ENCODE measurements around the gene VTN. TPM values are rescaled to one million over a fixed set of nuclear protein-coding genes. Genes with fewer than 3 reads are reported as not detected.

Gene VTN
- total RNA-seq, 2 experiments from 2014 or later, result not detected

DNA sequence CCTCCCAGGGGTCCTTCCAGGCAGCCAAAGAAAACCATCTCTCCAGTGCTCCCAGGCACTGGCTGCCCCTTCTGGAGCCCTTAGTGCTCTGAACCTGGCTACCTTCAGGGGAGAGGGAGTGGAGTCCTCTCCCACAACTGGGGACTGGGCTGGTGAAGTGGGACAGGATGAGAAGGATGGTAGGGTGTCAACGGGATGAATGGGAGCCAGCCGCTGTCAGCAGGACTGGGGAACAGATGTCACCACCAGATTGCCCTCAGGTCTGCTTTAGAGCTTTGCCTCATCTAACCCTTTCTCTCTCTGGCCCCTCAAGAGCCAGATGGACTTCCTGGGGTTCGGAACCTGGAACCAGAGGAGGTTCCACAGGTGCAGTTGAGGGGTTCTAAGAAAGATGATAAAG, 4.6 kb downstream of the VTN start:
- no peaks in the 10 kb centered on the region for H3K27me3 Mint-ChIP-seq (ENCODE audit: low read depth)
- CTCF ChIA-PET, result no interaction called here
- H3K27ac Mint-ChIP-seq, result no peak overlapping the region

DNA sequence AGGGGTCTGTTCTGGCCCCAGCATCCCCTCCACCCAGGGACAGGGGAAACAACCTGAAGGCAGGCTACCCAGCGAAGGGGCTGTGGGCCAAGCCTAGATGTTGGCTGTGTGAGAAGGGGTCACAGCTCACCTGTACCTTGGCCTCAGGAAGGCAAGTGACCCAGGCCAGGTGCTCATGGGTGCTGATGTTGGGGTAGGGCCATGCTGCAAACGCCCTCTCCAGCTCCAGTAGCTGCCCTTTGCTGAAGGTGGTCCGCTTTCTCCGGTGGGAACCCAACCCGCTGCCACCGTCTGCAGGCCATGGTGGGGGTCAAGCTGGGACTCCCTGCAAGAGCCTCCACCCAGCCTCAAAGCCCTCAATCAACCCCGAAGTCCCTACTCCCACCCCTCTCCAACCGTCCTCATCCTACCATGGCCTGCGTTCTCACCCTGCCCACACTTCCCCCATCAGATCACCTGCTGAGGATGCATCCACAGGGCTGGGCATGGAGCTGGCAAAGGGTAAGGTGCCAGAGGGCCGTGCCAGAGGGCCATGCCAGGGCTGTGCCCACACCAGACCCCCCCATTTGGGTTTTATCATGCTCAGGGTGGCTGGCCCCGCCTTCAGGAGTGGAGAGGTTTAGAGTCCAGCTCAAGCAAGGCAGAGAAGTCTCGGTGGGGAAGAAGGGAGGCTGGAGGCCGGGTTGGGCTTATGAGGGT, 5.3 kb downstream of the VTN start, which contains the start of gene SEBOX:
Gene SEBOX, minus strand, starts transcription at position 535 of the 699 bp plus-strand sequence. Its CDS starts 48 bp downstream, at position 487.
- Mint-ChIP-seq H3K4me1 (ENCODE audit: low read depth) (no peaks in the 10 kb centered on the region), H3K9me3 (no peaks in the 10 kb centered on the region), H3K4me3 (no peak within 1 kb of the TSS), H3K27ac (no peak within 1 kb of the TSS), H3K36me3 (ENCODE audit: low read depth) (peaks cover 12% of the 10 kb centered on the region), H3K27me3 (ENCODE audit: low read depth) (no peaks in the 10 kb centered on the region)
- no peak for DNase-seq
- CTCF ChIA-PET, result no interaction called here
- intact Hi-C loops (cut with micrococcal nuclease), result no loop called here

More for the DNA sequence above, 4.6 kb downstream of the VTN start:
- peaks cover 12% of the 10 kb centered on the region for H3K36me3 Mint-ChIP-seq (ENCODE audit: low read depth)
- H3K9me3 Mint-ChIP-seq, result no peaks in the 10 kb centered on the region
- no peak overlapping the region for H3K4me3 Mint-ChIP-seq
- no peak for DNase-seq
- no peaks in the 10 kb centered on the region for H3K4me1 Mint-ChIP-seq (ENCODE audit: low read depth)
- intact Hi-C loops (cut with micrococcal nuclease), result no loop called here

DNA sequence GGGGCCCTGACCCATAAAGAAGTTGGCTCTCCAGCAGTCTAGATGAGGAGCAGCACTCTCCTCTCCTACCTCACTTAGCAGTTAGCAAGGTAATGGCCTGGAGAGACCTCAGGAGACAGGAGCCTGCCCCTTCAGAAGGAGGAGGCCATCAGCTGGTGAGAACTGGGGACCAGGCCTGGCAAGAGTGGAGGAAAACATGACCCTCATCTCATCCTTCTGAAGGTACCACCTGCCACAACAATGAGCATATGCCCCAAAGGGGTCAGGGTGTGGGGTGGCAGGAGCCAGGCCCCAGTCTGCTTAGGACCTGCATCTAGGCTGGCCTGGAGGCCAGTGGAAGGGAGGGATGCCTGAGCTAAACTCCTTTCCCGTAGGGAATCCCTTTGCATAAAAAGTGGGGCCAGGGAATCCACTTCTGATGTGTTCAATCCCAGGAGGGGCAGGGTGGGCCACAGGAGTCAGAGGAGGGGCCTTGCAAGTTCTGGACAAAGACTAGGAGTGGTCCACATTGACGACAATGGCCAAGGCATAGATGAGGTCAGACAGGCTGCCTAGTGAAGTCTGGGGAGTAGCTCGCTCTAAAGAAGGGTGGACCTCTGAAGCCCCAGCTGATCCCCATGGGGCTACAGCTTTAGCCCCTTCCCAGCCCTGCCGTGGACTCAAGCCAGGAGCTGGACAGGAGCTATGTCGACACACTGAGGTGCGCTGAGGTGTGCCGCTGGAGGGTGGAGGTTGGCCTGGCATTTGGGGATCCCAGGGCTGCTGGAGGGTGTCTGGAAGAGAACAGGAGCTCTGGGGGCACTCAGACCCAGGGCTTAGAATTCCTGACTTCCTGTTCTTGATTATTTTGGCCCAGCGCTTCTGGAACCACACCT, 6.1 kb downstream of the VTN start:
- Mint-ChIP-seq H3K9me3 (no peaks in the 10 kb centered on the region), H3K36me3 (ENCODE audit: low read depth) (peaks cover 12% of the 10 kb centered on the region), H3K27me3 (ENCODE audit: low read depth) (no peaks in the 10 kb centered on the region), H3K4me3 (no peak overlapping the region), H3K27ac (no peak overlapping the region), H3K4me1 (ENCODE audit: low read depth) (peaks cover 3% of the 10 kb centered on the region)
- intact Hi-C loops (cut with micrococcal nuclease), result no loop called here
- DNase-seq, result no peak
- CTCF ChIA-PET, result no interaction called here

DNA sequence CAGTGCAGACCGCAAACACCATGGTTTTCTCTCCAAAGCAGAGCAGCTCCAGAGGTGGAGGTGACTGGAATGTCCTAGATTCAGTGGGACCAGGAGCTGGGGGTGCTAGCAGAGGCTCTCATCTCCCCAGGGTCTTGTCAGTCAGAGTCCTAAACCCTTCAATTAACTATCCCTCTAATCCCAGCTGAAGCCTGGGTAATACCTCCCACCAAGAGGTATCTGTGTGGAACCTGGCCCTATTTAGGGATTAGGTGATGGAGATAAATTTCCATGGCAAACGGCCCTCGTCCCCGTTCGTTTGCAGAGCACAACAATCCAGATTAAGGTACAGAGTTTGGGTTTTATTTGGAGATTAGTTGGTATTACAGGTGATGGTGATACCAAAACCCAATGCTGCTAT, 6.9 kb downstream of the VTN start:
- Mint-ChIP-seq H3K36me3 (ENCODE audit: low read depth) (peaks cover 12% of the 10 kb centered on the region), H3K27ac (no peak overlapping the region), H3K4me3 (no peak overlapping the region), H3K27me3 (ENCODE audit: low read depth) (no peaks in the 10 kb centered on the region), H3K9me3 (no peaks in the 10 kb centered on the region), H3K4me1 (ENCODE audit: low read depth) (peaks cover 10% of the 10 kb centered on the region)
- CTCF ChIA-PET, result no interaction called here
- no peak for DNase-seq
- intact Hi-C loops (cut with micrococcal nuclease), result no loop called here

DNA sequence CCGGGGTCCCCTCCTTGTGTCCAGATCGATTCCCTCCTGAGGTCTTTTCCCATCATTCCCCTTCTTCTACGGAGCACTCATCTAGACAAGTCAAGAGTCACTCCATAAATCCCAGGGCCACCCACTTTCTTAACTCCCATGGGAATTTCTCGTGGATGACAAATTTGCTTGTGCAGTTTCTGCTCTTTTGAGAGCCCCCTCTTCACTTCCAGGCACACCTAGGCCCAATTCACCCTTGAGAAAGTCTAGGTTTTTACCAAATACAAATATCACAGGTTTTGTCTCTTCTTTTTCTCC, 12.3 kb downstream of the VTN start:
- no peaks in the 10 kb centered on the region for H3K27me3 Mint-ChIP-seq (ENCODE audit: low read depth)
- DNase-seq, result no peak
- peak overlapping the region; percentile 94 for H3K4me3 Mint-ChIP-seq
- CTCF ChIA-PET, result interaction anchor here (1.0 to 2.3 kb wide), 5 partner anchors 11 to 191 kb away, joined by 3 to 6 read pairs (median 4); partner anchors contain the start of genes IFT20 and TNFAIP1
- H3K36me3 Mint-ChIP-seq (ENCODE audit: low read depth), result peaks cover 14% of the 10 kb centered on the region
- peak overlapping the region; percentile 74 for H3K27ac Mint-ChIP-seq
- H3K4me1 Mint-ChIP-seq (ENCODE audit: low read depth), result peaks cover 33% of the 10 kb centered on the region
- H3K9me3 Mint-ChIP-seq, result no peaks in the 10 kb centered on the region
- intact Hi-C loops (cut with micrococcal nuclease), result loop anchor here (1.0 to 5.0 kb wide), 7 partner anchors 13 to 241 kb away; partner anchors contain the start of genes IFT20, SARM1, SLC46A1 and SPAG5

DNA sequence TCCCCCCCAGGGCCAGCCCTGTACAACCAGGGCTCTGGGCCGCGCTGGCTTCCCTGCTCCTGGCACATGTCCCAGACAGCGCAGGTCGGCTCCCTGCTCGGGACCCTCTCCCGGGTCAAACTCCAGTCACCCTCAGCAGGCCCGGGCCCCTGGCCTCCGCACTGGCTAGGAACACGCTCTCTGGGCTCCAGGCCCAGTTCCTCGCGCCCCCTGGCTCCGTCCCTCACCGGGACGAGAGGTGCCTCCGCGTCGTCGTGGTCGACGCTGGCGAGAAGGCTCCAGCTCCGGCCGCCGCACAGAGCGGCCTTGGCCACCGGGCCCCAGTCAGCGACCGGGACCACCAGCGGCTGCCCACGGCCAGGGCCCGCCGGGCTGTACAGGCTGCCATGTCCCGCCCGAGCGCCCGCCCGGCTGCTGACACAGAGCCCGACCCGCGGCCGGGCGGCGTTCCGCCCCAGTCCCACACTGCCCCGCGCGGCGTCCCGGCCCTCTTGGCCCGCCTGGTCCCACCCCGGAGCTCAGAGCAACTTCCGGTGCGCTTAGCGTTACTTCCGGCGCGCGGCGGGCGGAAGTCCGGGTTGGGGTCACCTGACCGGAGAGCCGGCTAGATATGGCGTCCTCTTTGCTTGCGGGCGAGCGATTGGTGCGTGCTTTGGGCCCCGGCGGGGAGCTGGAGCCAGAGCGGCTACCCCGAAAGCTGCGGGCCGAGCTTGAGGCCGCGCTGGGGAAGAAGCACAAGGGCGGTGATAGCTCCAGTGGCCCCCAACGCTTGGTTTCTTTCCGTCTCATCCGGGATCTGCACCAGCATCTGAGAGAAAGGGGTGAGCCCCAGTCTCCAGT, 12.8 kb downstream of the VTN start, which contains the start of gene POLDIP2:
Gene POLDIP2, minus strand, starts transcription at position 467 of the 840 bp plus-strand sequence. Its CDS starts 79 bp downstream, at position 388.
- Mint-ChIP-seq H3K4me3 (peak within 1 kb of the TSS; percentile 94), H3K9me3 (no peaks in the 10 kb centered on the region), H3K4me1 (ENCODE audit: low read depth) (peaks cover 33% of the 10 kb centered on the region), H3K27ac (peak within 1 kb of the TSS; percentile 74), H3K36me3 (ENCODE audit: low read depth) (peaks cover 14% of the 10 kb centered on the region), H3K27me3 (ENCODE audit: low read depth) (no peaks in the 10 kb centered on the region)
- CTCF ChIA-PET, result interaction anchor here (1.0 to 2.3 kb wide), 7 partner anchors 11 to 192 kb away, joined by 3 to 6 read pairs (median 4); partner anchors contain the start of genes IFT20 and TNFAIP1
- DNase-seq, result peak; percentile 97
- intact Hi-C loops (cut with micrococcal nuclease), result loop anchor here (1.0 to 5.0 kb wide), 7 partner anchors 14 to 242 kb away; partner anchors contain the start of genes IFT20, SARM1, SLC46A1 and SPAG5

DNA sequence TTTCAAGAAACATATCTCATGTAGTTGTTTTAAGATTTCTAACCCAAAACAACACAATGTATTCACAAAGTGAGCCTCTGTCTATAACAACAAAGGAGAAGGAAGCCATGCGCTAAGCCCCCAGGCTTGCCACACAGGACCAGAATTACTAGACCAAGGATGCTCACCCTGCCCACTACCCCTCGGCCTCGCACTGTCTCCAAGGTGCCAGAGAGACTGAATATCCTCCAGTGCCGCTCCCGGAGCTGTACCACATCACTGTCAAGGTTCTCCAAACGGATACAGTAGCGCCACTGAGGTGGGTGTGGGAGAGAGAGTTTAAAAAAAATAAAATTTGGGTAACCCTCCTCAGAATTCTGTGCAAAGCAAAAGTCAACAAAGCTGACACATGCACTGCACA, 19.8 kb downstream of the VTN start:
- peaks cover 34% of the 10 kb centered on the region for H3K36me3 Mint-ChIP-seq (ENCODE audit: low read depth)
- H3K9me3 Mint-ChIP-seq, result no peaks in the 10 kb centered on the region
- H3K4me1 Mint-ChIP-seq (ENCODE audit: low read depth), result peaks cover 5% of the 10 kb centered on the region
- intact Hi-C loops (cut with micrococcal nuclease), result no loop called here
- no peak for DNase-seq
- H3K27me3 Mint-ChIP-seq (ENCODE audit: low read depth), result no peaks in the 10 kb centered on the region
- H3K4me3 Mint-ChIP-seq, result no peak overlapping the region
- CTCF ChIA-PET, result interaction anchor here (0.7 kb wide), 1 partner anchor 24 kb away, joined by 3 read pairs; no protein-coding TSS in a partner anchor
- H3K27ac Mint-ChIP-seq, result no peak overlapping the region

DNA sequence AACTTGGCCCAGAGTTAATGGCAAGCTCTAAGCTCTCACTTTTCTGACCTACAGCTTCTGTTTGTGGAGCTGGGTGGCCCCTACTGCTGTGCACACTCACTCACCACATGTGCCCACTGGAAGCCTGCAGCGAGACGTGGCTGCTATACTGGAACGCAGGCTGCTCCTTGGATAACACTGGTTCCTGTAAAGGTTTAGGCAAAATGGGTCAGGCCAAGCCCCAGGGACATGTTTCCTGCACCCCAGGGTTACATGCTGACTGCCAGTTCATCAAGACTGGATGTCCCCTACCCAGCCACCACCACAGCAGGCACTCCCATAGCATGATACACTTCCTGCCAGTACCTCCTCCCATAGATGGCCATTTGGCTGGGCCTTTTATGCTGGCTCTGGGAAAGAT, 21.1 kb downstream of the VTN start:
- Mint-ChIP-seq H3K27me3 (ENCODE audit: low read depth) (no peaks in the 10 kb centered on the region), H3K4me1 (ENCODE audit: low read depth) (no peaks in the 10 kb centered on the region), H3K27ac (no peak overlapping the region), H3K4me3 (no peak overlapping the region), H3K9me3 (no peaks in the 10 kb centered on the region), H3K36me3 (ENCODE audit: low read depth) (peaks cover 27% of the 10 kb centered on the region)
- intact Hi-C loops (cut with micrococcal nuclease), result no loop called here
- CTCF ChIA-PET, result no interaction called here
- no peak for DNase-seq

DNA sequence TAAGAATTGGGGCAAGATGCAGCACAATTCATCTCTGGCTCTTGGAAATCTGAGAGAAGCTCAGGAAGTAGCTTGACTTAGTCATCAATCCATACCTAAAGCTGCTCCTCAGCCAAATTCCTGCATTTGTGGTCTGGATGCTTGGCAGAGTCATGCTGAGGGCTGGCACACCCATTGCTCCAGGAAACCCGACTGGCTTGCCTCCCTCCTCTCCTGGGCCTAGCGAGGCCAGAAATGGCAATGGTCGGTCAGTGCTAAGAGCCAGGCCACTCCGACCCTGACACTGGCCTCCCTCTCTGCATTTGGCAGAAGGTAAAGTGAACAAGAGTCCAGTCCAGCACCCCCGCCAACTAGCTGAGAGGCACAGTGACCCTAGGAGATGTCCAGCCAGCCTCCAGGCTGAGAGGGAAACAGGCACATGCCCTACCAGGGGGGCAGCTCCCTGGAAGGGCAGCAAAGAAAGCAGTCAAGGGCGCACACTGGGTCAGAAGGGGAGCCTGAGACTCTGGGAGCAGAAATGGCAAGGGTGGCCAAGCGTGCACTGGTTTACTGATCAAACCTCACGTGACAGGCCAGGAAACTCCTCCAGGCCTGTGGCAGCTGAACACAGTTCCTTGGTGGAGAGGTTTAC, 22.7 kb downstream of the VTN start:
- Mint-ChIP-seq H3K27me3 (ENCODE audit: low read depth) (no peaks in the 10 kb centered on the region), H3K36me3 (ENCODE audit: low read depth) (peaks cover 29% of the 10 kb centered on the region)

DNA sequence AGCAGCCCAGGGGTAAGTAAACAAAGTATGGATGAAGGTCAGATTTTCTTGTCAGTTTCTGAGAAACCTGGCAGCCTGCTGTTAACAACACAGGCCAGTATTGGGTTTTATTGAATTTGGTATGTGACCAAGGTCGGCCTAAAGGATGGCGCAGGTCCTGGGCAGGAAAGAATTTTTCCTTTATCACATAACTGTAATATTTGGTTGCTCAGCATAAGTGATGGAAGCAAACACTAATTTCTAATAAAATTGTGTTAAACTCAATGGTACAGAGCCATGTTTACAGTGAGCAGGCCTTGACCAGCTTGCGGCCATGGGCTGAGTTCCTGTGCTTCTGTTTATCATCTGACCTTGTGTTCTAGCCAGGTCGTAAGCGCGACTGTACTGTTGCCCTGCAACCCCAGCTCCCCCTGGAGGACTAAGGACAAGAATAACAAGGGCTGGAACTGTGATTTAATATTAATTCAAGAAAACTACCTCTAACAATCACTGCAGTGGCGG, 23.3 kb downstream of the VTN start:
- CTCF ChIA-PET, result interaction anchor here (1.3 kb wide), 1 partner anchor 10 kb away, joined by 5 read pairs; the partner anchor contains the start of gene POLDIP2
- H3K36me3 Mint-ChIP-seq (ENCODE audit: low read depth), result peaks cover 31% of the 10 kb centered on the region
- DNase-seq, result no peak
- peaks cover 2% of the 10 kb centered on the region for H3K4me1 Mint-ChIP-seq (ENCODE audit: low read depth)
- no peaks in the 10 kb centered on the region for H3K27me3 Mint-ChIP-seq (ENCODE audit: low read depth)
- intact Hi-C loops (cut with micrococcal nuclease), result no loop called here
- no peak overlapping the region for H3K27ac Mint-ChIP-seq
- H3K4me3 Mint-ChIP-seq, result no peak overlapping the region
- no peaks in the 10 kb centered on the region for H3K9me3 Mint-ChIP-seq

More for the DNA sequence above, 22.7 kb downstream of the VTN start:
- DNase-seq, result no peak
- CTCF ChIA-PET, result interaction anchor here (1.3 kb wide), 1 partner anchor 10 kb away, joined by 5 read pairs; the partner anchor contains the start of gene POLDIP2
- intact Hi-C loops (cut with micrococcal nuclease), result no loop called here
- Mint-ChIP-seq H3K9me3 (no peaks in the 10 kb centered on the region), H3K4me3 (no peak overlapping the region), H3K4me1 (ENCODE audit: low read depth) (peaks cover 2% of the 10 kb centered on the region), H3K27ac (no peak overlapping the region)

DNA sequence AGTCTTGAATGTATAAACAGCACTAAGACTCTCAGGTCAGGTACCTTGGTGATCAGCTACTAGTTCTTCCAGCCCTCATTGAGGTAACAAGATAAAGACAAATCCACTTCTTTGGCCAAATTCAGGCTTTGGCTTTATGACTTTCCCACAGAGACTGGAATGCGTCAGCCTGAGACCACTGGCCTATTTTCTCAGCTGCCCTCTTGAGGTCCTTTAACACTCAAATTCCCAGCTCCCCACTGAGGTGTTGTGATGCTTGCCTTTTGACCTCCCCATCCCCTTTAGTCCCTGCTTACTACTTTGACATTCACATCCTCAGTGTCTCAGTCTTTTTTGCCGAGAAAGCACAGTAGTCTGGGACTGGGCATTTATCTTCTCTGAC, 23.9 kb downstream of the VTN start:
- Mint-ChIP-seq H3K9me3 (no peaks in the 10 kb centered on the region), H3K36me3 (ENCODE audit: low read depth) (peaks cover 29% of the 10 kb centered on the region), H3K4me1 (ENCODE audit: low read depth) (peaks cover 2% of the 10 kb centered on the region), H3K27ac (no peak overlapping the region), H3K4me3 (no peak overlapping the region), H3K27me3 (ENCODE audit: low read depth) (no peaks in the 10 kb centered on the region)
- CTCF ChIA-PET, result interaction anchor here (0.6 to 1.3 kb wide), 3 partner anchors 9 to 20 kb away, joined by 3 to 5 read pairs (median 3); partner anchors contain the start of gene POLDIP2
- intact Hi-C loops (cut with micrococcal nuclease), result no loop called here
- DNase-seq, result no peak
